Astrocyte (in vitro differentiated cells and primary cell): ENCODE measurements around the gene SLC25A22. TPM values are rescaled to one million over a fixed set of nuclear protein-coding genes. Genes with fewer than 3 reads are reported as not detected.

ENCODE experiments used
- DNase-seq: peaks from one replicate; pipeline ENCODE4 v3.0.0-alpha.2; 2010; ENCODE audit warnings: low read depth
- FAIRE-seq: peaks from 2 replicates; lab custom pipeline; 2011; peaks lifted over from hg19 to GRCh38; lab: Jason Lieb, UNC
- H2AFZ ChIP-seq: 2 replicates; pipeline ENCODE4 v1.6.0; 2012; ENCODE audit warnings: low read depth, low read length, inconsistent platforms
- H3K27ac ChIP-seq: 2 replicates; pipeline ENCODE4 v1.5.1; 2011; ENCODE audit warnings: low read depth, low read length, inconsistent platforms
- H3K27me3 ChIP-seq: 2 replicates; pipeline ENCODE4 v1.6.0; 2011; ENCODE audit warnings: low read length, inconsistent platforms; ENCODE audit not compliant: insufficient read depth
- H3K36me3 ChIP-seq: 2 replicates; pipeline ENCODE4 v1.5.1; 2011; ENCODE audit warnings: low read length, inconsistent platforms; ENCODE audit not compliant: insufficient read depth
- H3K4me1 ChIP-seq: 2 replicates; pipeline ENCODE4 v1.5.1; 2011; ENCODE audit warnings: low read length, inconsistent platforms; ENCODE audit not compliant: insufficient read depth
- H3K4me2 ChIP-seq: 2 replicates; pipeline ENCODE4 v1.6.0; 2012; ENCODE audit warnings: low read length, inconsistent platforms
- H3K4me3 ChIP-seq: 2 replicates; pipeline ENCODE4 v1.5.1; 2011; ENCODE audit warnings: low read depth, mild to moderate bottlenecking, low read length, inconsistent platforms; ENCODE audit not compliant: insufficient read depth
- H3K79me2 ChIP-seq: 2 replicates; pipeline ENCODE4 v1.6.0; 2012; ENCODE audit warnings: mild to moderate bottlenecking, low read length, inconsistent platforms; ENCODE audit not compliant: insufficient read depth
- H3K9ac ChIP-seq: 2 replicates; pipeline ENCODE4 v1.6.0; 2012; ENCODE audit warnings: mild to moderate bottlenecking, low read length, inconsistent platforms
- H3K9me3 ChIP-seq: 2 replicates; pipeline ENCODE4 v1.5.1; 2012; ENCODE audit warnings: low read depth, mild to moderate bottlenecking, low read length, inconsistent platforms; ENCODE audit not compliant: insufficient read depth
- H4K20me1 ChIP-seq: 2 replicates; pipeline ENCODE4 v1.6.0; 2012; ENCODE audit warnings: low read length, inconsistent platforms; ENCODE audit not compliant: insufficient read depth
- H3K27ac Mint-ChIP-seq: one replicate; pipeline ENCODE4 v1.8.0; 2021; ENCODE audit warnings: mild to moderate bottlenecking, mixed read lengths; ENCODE audit not compliant: unreplicated experiment
- H3K27me3 Mint-ChIP-seq: one replicate; pipeline ENCODE4 v1.8.0; 2021; ENCODE audit warnings: low read depth, mixed read lengths; ENCODE audit not compliant: unreplicated experiment
- H3K36me3 Mint-ChIP-seq: one replicate; pipeline ENCODE4 v1.8.0; 2021; ENCODE audit warnings: low read depth, mixed read lengths; ENCODE audit not compliant: unreplicated experiment
- H3K4me1 Mint-ChIP-seq: one replicate; pipeline ENCODE4 v1.8.0; 2021; ENCODE audit warnings: low read depth, mixed read lengths; ENCODE audit not compliant: unreplicated experiment
- H3K4me3 Mint-ChIP-seq: one replicate; pipeline ENCODE4 v1.8.0; 2021; ENCODE audit warnings: mild to moderate bottlenecking, moderate library complexity, mixed read lengths; ENCODE audit not compliant: unreplicated experiment
- H3K9me3 Mint-ChIP-seq: one replicate; pipeline ENCODE4 v1.8.0; 2021; ENCODE audit warnings: mild to moderate bottlenecking, mixed read lengths; ENCODE audit not compliant: unreplicated experiment
- EZH2 ChIP-seq: IDR thresholded peaks from 2 replicates; pipeline ENCODE4 v1.6.1; 2012; ENCODE audit warnings: mild to moderate bottlenecking, low read length, inconsistent platforms; ENCODE audit not compliant: insufficient read depth
- total RNA-seq: library from RNA; stranded (reverse); gene quantifications from 2 replicates; pipeline ENCODE4 v1.2.1, GENCODE V29; 2021
- TF ChIP-seq, protein P1 (sequence below): IDR thresholded peaks from 2 replicates; pipeline ENCODE4 v1.5.1; 2011; ENCODE audit warnings: low read depth, mild to moderate bottlenecking, inconsistent platforms, low read length, moderate library complexity; ENCODE audit not compliant: insufficient read depth

The SLC25A22 gene
- total RNA-seq, 1 donor from 2014 or later = 21.4 TPM

DNA sequence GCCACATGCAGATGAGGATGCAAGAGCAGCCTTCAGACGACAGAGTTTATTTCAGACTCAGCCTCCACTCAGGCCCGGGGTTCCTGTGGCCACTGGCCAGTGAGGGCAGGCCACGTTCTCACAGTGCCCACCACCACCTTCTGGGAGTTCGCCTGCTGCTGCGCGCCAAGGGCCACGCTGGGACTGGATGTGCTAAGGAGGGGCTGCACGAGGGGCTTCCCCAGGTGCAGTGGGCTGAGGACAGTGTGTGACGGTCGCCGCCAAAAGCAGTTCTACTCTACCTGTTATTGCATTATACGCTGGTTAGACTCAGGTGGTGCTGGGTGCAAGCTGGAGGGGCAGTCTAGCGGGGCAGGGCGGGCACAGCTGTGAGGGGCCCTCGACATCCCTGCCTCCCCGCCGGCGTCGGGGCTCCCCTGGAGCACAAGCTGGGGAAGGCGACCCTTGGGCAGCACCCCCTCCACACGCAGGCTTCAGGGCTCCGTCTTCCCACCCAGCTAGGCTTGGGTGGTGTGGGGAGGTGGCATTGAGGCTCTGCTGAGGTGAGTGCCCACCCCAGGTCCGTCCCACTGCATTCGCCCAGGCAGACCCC is 10.9 kb downstream of the SLC25A22 start:
- H3K9ac ChIP-seq = no peak overlapping the region
- H4K20me1 ChIP-seq = peaks cover 30% of the 10 kb centered on the region
- no peaks in the 10 kb centered on the region for H3K27me3 ChIP-seq
- no peaks in the 10 kb centered on the region for H3K36me3 ChIP-seq
- Mint-ChIP-seq H3K36me3 (no peaks in the 10 kb centered on the region), H3K4me1 (peaks cover 6% of the 10 kb centered on the region), H3K27ac (no peak overlapping the region), H3K4me3 (no peak overlapping the region), H3K9me3 (no peaks in the 10 kb centered on the region), H3K27me3 (no peaks in the 10 kb centered on the region)
- no peak overlapping the region for H3K27ac ChIP-seq
- H3K4me3 ChIP-seq = no peak overlapping the region
- H3K9me3 ChIP-seq = no peaks in the 10 kb centered on the region
- DNase-seq (no peak), FAIRE-seq (no peak)
- no peak overlapping the region for H2AFZ ChIP-seq
- peaks cover 9% of the 10 kb centered on the region for H3K4me1 ChIP-seq
- no peak overlapping the region for H3K4me2 ChIP-seq
- no peaks in the 10 kb centered on the region for H3K79me2 ChIP-seq
- TF ChIP-seq, protein P1, sequence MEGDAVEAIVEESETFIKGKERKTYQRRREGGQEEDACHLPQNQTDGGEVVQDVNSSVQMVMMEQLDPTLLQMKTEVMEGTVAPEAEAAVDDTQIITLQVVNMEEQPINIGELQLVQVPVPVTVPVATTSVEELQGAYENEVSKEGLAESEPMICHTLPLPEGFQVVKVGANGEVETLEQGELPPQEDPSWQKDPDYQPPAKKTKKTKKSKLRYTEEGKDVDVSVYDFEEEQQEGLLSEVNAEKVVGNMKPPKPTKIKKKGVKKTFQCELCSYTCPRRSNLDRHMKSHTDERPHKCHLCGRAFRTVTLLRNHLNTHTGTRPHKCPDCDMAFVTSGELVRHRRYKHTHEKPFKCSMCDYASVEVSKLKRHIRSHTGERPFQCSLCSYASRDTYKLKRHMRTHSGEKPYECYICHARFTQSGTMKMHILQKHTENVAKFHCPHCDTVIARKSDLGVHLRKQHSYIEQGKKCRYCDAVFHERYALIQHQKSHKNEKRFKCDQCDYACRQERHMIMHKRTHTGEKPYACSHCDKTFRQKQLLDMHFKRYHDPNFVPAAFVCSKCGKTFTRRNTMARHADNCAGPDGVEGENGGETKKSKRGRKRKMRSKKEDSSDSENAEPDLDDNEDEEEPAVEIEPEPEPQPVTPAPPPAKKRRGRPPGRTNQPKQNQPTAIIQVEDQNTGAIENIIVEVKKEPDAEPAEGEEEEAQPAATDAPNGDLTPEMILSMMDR = no peak
- no peak for TF ChIP-seq EZH2

DNA sequence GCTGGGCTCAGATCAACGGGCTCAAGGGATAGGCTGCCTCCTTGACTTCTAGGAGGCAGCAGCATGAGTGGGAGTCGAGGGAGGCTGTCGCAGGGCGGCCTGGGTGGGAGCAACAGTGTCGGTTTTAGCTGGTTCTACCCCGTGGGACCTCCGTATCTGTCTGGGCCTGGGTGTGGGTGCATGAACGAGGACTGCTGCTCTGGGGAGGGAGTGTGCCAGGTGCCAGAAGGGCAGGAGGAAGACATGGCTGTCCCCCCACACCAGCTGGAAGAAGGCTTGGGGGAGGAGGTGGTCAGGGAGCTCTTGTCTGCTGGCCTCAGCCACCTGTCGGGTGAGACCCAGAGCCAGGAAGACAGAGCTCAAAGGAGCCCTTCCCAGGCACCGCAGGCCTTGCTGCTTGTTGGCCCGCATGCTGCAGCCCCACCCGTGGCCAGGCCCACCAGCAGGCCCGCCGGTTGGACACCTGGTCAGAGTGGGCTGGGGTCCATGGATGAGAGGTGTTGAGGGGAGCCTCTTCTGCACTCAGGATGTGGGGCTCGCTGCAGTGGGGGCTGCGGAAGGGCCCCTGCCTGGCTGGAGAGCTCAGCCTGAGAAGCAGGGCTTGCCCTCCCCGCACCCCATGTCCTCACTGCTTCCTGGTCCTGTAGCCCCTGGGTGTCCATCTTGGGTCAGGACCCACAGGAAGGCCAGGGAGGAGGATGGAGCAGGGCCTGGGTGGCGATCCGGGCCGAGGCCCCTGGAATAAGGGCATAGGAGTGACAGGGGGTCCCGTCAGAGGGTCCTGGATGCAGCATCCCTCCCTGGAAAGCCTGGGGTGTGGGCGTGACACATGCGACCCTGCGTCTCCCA is 11.6 kb downstream of the SLC25A22 start:
- FAIRE-seq = no peak
- H3K4me1 ChIP-seq = peaks cover 9% of the 10 kb centered on the region
- DNase-seq = no peak
- H3K27me3 ChIP-seq = no peaks in the 10 kb centered on the region
- H2AFZ ChIP-seq = no peak overlapping the region
- Mint-ChIP-seq H3K9me3 (no peaks in the 10 kb centered on the region), H3K27me3 (no peaks in the 10 kb centered on the region), H3K4me1 (peaks cover 6% of the 10 kb centered on the region), H3K27ac (no peak overlapping the region), H3K36me3 (no peaks in the 10 kb centered on the region), H3K4me3 (no peak overlapping the region)
- H3K4me3 ChIP-seq = no peak overlapping the region
- no peaks in the 10 kb centered on the region for H3K79me2 ChIP-seq
- no peak overlapping the region for H3K9ac ChIP-seq
- no peak overlapping the region for H3K4me2 ChIP-seq
- no peaks in the 10 kb centered on the region for H3K9me3 ChIP-seq
- peaks cover 35% of the 10 kb centered on the region for H4K20me1 ChIP-seq
- no peak for TF ChIP-seq EZH2
- TF ChIP-seq, protein P1 = no peak
- no peaks in the 10 kb centered on the region for H3K36me3 ChIP-seq
- no peak overlapping the region for H3K27ac ChIP-seq
